Neural cell (in vitro differentiated cells): ENCODE measurements around the gene KRTAP10-4.

Experiments
- POLR2AphosphoS5 ChIP-seq: IDR thresholded peaks from 2 replicates; pipeline ENCODE4 v1.6.1; 2012
- TF ChIP-seq, protein P1 (sequence below): fragments of 450-650 bp; IDR thresholded peaks from 2 replicates; pipeline ENCODE4 v1.5.1; 2014; ENCODE audit warnings: antibody characterized with exemption, mild to moderate bottlenecking, moderate library complexity; ENCODE audit not compliant: poor library complexity, severe bottlenecking

GRCh38 chr21:44537930-44538911 lies 35.3 kb upstream of the KRTAP10-4 start:
- TF ChIP-seq, protein P1, sequence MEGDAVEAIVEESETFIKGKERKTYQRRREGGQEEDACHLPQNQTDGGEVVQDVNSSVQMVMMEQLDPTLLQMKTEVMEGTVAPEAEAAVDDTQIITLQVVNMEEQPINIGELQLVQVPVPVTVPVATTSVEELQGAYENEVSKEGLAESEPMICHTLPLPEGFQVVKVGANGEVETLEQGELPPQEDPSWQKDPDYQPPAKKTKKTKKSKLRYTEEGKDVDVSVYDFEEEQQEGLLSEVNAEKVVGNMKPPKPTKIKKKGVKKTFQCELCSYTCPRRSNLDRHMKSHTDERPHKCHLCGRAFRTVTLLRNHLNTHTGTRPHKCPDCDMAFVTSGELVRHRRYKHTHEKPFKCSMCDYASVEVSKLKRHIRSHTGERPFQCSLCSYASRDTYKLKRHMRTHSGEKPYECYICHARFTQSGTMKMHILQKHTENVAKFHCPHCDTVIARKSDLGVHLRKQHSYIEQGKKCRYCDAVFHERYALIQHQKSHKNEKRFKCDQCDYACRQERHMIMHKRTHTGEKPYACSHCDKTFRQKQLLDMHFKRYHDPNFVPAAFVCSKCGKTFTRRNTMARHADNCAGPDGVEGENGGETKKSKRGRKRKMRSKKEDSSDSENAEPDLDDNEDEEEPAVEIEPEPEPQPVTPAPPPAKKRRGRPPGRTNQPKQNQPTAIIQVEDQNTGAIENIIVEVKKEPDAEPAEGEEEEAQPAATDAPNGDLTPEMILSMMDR, result no peak
- no peak for TF ChIP-seq POLR2AphosphoS5
